T-helper 2 cell (primary cell): ENCODE data around the gene DENND1B.
"Not testable (repeated sequence)": the region's sequence is repeated elsewhere in the genome, so short reads cannot be mapped to it uniquely, and the experiment has no call there.

ENCODE experiments used
- DNase-seq, 5 experiments: peaks; one replicate each; pipeline versions ENCODE4 v3.0.0 to v3.0.0-alpha.2; 2012 to 2022

The DENND1B gene

GRCh38 chr1:197544553-197544952 is 230.7 kb downstream of the DENND1B start:
- no peak for DNase-seq

- DNase-seq, result no peak
These were observed 231.2 kb downstream of the DENND1B start for GRCh38 chr1:197544130-197544529.

GRCh38 chr1:197541411-197541810 is 233.9 kb downstream of the DENND1B start:
- no peak for DNase-seq

GRCh38 chr1:197526736-197527371 is 248.4 kb downstream of the DENND1B start:
- DNase-seq, result peak in 2 of 5 experiments; percentile 10 to 46

- peak in 1 of 5 experiments; percentile 50 for DNase-seq
These were observed 254.1 kb downstream of the DENND1B start for GRCh38 chr1:197521118-197521739.

- DNase-seq, result peak in 1 of 5 experiments; percentile 15
These were observed 255.4 kb downstream of the DENND1B start for GRCh38 chr1:197519741-197520334.

GRCh38 chr1:197515421-197515820 is 259.9 kb downstream of the DENND1B start:
- DNase-seq, result no peak

- no peak for DNase-seq
These were observed 264.4 kb downstream of the DENND1B start for GRCh38 chr1:197510691-197511378.

GRCh38 chr1:197496722-197497121 is 278.6 kb downstream of the DENND1B start:
- DNase-seq, result no peak

GRCh38 chr1:197491505-197491904 is 283.8 kb downstream of the DENND1B start:
- DNase-seq, result not testable (repeated sequence)

- DNase-seq, result no peak
These were observed 288.3 kb downstream of the DENND1B start for GRCh38 chr1:197486946-197487345.

GRCh38 chr1:197485790-197486189 is 289.5 kb downstream of the DENND1B start:
- no peak for DNase-seq

GRCh38 chr1:197481101-197481500 is 294.2 kb downstream of the DENND1B start:
- peak in 1 of 5 experiments; percentile 64 for DNase-seq

- no peak for DNase-seq
These were observed 294.8 kb downstream of the DENND1B start for GRCh38 chr1:197480446-197480845.

GRCh38 chr1:197472141-197472540 is 303.1 kb downstream of the DENND1B start:
- DNase-seq, result no peak

GRCh38 chr1:197471248-197471985 is 303.9 kb downstream of the DENND1B start:
- no peak for DNase-seq

- no peak for DNase-seq
These were observed 304.9 kb downstream of the DENND1B start for GRCh38 chr1:197470330-197470729.

GRCh38 chr1:197469620-197470210 is 305.6 kb downstream of the DENND1B start:
- no peak for DNase-seq

GRCh38 chr1:197468543-197469175 is 306.6 kb downstream of the DENND1B start:
- DNase-seq, result no peak

GRCh38 chr1:197467881-197468280 is 307.4 kb downstream of the DENND1B start:
- DNase-seq, result no peak

GRCh38 chr1:197466813-197467212 is 308.5 kb downstream of the DENND1B start:
- no peak for DNase-seq
